ENCODE measurements around the gene DHDH. TPM values are rescaled to one million over a fixed set of nuclear protein-coding genes. Genes with fewer than 3 reads are reported as not detected.

DHDH gene
- total and polyA plus RNA-seq, 2 of the 13 experiments (the other 11 are each of a cell fraction or from before 2014, with no cell fraction given), result 0.13 to 0.91 TPM

DNA sequence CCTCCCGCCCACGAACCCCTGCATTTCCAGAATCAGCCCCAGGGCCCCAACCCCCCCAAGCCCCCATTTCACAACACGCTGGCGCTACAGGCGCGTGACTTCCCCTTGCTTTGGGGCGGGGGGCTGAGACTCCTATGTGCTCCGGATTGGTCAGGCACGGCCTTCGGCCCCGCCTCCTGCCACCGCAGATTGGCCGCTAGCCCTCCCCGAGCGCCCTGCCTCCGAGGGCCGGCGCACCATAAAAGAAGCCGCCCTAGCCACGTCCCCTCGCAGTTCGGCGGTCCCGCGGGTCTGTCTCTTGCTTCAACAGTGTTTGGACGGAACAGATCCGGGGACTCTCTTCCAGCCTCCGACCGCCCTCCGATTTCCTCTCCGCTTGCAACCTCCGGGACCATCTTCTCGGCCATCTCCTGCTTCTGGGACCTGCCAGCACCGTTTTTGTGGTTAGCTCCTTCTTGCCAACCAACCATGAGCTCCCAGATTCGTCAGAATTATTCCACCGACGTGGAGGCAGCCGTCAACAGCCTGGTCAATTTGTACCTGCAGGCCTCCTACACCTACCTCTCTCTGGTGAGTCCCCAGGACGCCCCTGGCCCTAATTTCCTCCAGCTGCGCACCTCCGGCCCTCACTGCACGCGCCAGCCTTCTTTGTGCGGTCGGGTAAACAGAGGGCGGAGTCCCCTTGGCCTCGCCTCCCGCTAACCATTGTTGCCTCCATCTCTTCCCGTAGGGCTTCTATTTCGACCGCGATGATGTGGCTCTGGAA lies 31.7 kb downstream of the DHDH start, which contains the start of gene FTL:
TSS of gene FTL (plus strand) at position 270 of the 766 bp plus-strand sequence. CDS start at position 469, 199 bp downstream.
- Histone ChIP-seq H3K4me3 (replicated peaks in 1 of 3; ENCODE audit: insufficient read depth in 1 of 3, low read depth in 2 of 3, low read length in 3 of 3) (peak within 1 kb of the TSS; percentile 80 to 99 (median 89)), H3K9ac (ENCODE audit: insufficient read depth, low read depth, low read length) (peak within 1 kb of the TSS; percentile 98), H3K9me3 (ENCODE audit: low read length) (no peaks in the 10 kb centered on the region), H3K27me3 (ENCODE audit: control insufficient read depth in 1 of 2, insufficient read depth in 2 of 2, low read length in 2 of 2) (no peaks in the 10 kb centered on the region; a peak in 1 of 5 replicates), H3K4me2 (ENCODE audit: low read depth, low read length) (peak within 1 kb of the TSS; percentile 97), H3K27ac (ENCODE audit: extremely low read length, insufficient read depth, low read length) (peak within 1 kb of the TSS; percentile 100), H3K79me2 (ENCODE audit: insufficient read depth, low read length) (peaks cover 25% of the 10 kb centered on the region), H3K4me1 (ENCODE audit: insufficient read depth, low read length) (peaks cover 49% of the 10 kb centered on the region), H2AFZ (ENCODE audit: low read length) (no peak within 1 kb of the TSS), H4K20me1 (ENCODE audit: insufficient read depth, low read length) (peaks cover 33% of the 10 kb centered on the region), H3K36me3 (replicated peaks in 1 of 2; ENCODE audit: control insufficient read depth in 1 of 2, insufficient read depth in 2 of 2, low read length in 2 of 2) (peaks cover 3 to 19% of the 10 kb centered on the region in 2 experiments)
- POLR2A ChIA-PET, result interaction anchor here (1.2 to 5.6 kb wide), 7 partner anchors 10 to 97 kb away, joined by 3 to 153 read pairs (median 26); partner anchors contain the start of genes BAX, GYS1, NUCB1 and PLEKHA4
- in situ Hi-C loops (cut with HindIII; ENCODE audit: extremely low pct_ligation_motif_present, low pct_unique_long_range_greater_than_20kb), result no loop called here
- ATAC-seq (peak; percentile 17), FAIRE-seq (peak; percentile 58), DNase-seq (ENCODE audit: low spot score) (peak; percentile 95)
- WGBS (ENCODE audit: low lambda C conversion rate), result under 1% methylated on average over 34 of the region's 52 CpGs
- CTCF ChIA-PET (ENCODE audit: low intra/inter-chr PET ratio, low total read pairs), result no interaction called here
- intact Hi-C loops (cut with micrococcal nuclease; ENCODE audit: unreplicated experiment), result loop anchor here (10.0 kb wide), 2 partner anchors 90 to 180 kb away; partner anchors contain the start of gene PPP1R15A
- no TSS peak for BruUV-seq (replicated peaks)
- peak; percentile 84 for TF ChIP-seq AGO1 (IDR thresholded peaks at IDR 0.05; ENCODE audit: low read depth, low read length, poor library complexity, severe bottlenecking)
- TF ChIP-seq HES4 (CRISPR knock-in tag; IDR thresholded peaks at IDR 0.05; ENCODE audit: borderline replicate concordance), result peak; percentile 50
- no peak for TF ChIP-seq GABPA (IDR thresholded peaks at IDR 0.05; ENCODE audit: low read depth, low read length)
- peak; percentile 36; the same call in 1 of the 2 replicates for TF ChIP-seq GABPA (CRISPR knock-in tag; IDR thresholded peaks at IDR 0.05; ENCODE audit: low read depth)
- TF ChIP-seq RFXANK (CRISPR knock-in tag; IDR thresholded peaks at IDR 0.05), result peak; percentile 75; the same call in 1 of the 2 replicates
- TF ChIP-seq CREM (IDR thresholded peaks at IDR 0.05), result peak; percentile 41; the same call in 1 of the 2 replicates
- TF ChIP-seq CREM (CRISPR knock-in tag; IDR thresholded peaks at IDR 0.05), result no peak
- TF ChIP-seq ZNF44 (CRISPR knock-in tag; IDR thresholded peaks at IDR 0.05), result no peak
- peak; percentile 52; the same call in 1 of the 2 replicates for TF ChIP-seq SP5 (CRISPR knock-in tag; IDR thresholded peaks at IDR 0.05; ENCODE audit: borderline replicate concordance, low read depth)
- TF ChIP-seq KDM4B (CRISPR knock-in tag; IDR thresholded peaks at IDR 0.05), result peak; percentile 74; the same call in 1 of the 2 replicates
- TF ChIP-seq ZNF747 (CRISPR knock-in tag; IDR thresholded peaks at IDR 0.05; ENCODE audit: borderline replicate concordance), result no peak
- TF ChIP-seq, protein P1, sequence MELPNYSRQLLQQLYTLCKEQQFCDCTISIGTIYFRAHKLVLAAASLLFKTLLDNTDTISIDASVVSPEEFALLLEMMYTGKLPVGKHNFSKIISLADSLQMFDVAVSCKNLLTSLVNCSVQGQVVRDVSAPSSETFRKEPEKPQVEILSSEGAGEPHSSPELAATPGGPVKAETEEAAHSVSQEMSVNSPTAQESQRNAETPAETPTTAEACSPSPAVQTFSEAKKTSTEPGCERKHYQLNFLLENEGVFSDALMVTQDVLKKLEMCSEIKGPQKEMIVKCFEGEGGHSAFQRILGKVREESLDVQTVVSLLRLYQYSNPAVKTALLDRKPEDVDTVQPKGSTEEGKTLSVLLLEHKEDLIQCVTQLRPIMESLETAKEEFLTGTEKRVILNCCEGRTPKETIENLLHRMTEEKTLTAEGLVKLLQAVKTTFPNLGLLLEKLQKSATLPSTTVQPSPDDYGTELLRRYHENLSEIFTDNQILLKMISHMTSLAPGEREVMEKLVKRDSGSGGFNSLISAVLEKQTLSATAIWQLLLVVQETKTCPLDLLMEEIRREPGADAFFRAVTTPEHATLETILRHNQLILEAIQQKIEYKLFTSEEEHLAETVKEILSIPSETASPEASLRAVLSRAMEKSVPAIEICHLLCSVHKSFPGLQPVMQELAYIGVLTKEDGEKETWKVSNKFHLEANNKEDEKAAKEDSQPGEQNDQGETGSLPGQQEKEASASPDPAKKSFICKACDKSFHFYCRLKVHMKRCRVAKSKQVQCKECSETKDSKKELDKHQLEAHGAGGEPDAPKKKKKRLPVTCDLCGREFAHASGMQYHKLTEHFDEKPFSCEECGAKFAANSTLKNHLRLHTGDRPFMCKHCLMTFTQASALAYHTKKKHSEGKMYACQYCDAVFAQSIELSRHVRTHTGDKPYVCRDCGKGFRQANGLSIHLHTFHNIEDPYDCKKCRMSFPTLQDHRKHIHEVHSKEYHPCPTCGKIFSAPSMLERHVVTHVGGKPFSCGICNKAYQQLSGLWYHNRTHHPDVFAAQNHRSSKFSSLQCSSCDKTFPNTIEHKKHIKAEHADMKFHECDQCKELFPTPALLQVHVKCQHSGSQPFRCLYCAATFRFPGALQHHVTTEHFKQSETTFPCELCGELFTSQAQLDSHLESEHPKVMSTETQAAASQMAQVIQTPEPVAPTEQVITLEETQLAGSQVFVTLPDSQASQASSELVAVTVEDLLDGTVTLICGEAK (IDR thresholded peaks at IDR 0.05), result no peak
- TF ChIP-seq, protein P1 (CRISPR knock-in tag; IDR thresholded peaks at IDR 0.05), result peak; percentile 17; the same call in 1 of the 2 replicates
- TF ChIP-seq, protein P2, sequence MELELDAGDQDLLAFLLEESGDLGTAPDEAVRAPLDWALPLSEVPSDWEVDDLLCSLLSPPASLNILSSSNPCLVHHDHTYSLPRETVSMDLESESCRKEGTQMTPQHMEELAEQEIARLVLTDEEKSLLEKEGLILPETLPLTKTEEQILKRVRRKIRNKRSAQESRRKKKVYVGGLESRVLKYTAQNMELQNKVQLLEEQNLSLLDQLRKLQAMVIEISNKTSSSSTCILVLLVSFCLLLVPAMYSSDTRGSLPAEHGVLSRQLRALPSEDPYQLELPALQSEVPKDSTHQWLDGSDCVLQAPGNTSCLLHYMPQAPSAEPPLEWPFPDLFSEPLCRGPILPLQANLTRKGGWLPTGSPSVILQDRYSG (CRISPR knock-in tag; IDR thresholded peaks at IDR 0.05), result peak; percentile 85; the same call in 1 of the 2 replicates
